GM21576 (cell line): ENCODE data around the gene OTOP1.
"Not testable (repeated sequence)": the region's sequence is repeated elsewhere in the genome, so short reads cannot be mapped to it uniquely, and the experiment has no call there.

Experiments used
- ATAC-seq: cut with Tn5 transposase; IDR thresholded peaks from one replicate; pipeline ENCODE4 v1.9.1; 2021; ENCODE audit warnings: mild to moderate bottlenecking, moderate library complexity; ENCODE audit not compliant: unreplicated experiment

Gene OTOP1

GRCh38 chr4:4233610-4234009 is 6.9 kb upstream of the OTOP1 start:
- no peak for ATAC-seq

DNA sequence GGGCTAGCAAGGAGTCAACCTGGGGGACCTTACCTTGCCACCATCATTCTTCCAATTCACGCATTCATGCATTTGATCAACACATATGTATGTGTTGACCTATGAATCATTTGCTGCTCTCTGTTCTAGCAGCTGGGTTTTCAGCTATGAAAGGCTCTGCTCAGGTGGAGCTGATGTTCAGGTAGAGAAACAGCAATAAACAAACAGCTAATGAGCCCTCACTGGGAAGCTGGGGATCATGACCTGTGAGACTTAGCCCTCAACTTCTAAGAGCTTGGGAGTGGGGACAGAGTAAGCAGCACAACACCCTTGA is 1.6 kb upstream of the OTOP1 start:
- ATAC-seq = no peak

DNA sequence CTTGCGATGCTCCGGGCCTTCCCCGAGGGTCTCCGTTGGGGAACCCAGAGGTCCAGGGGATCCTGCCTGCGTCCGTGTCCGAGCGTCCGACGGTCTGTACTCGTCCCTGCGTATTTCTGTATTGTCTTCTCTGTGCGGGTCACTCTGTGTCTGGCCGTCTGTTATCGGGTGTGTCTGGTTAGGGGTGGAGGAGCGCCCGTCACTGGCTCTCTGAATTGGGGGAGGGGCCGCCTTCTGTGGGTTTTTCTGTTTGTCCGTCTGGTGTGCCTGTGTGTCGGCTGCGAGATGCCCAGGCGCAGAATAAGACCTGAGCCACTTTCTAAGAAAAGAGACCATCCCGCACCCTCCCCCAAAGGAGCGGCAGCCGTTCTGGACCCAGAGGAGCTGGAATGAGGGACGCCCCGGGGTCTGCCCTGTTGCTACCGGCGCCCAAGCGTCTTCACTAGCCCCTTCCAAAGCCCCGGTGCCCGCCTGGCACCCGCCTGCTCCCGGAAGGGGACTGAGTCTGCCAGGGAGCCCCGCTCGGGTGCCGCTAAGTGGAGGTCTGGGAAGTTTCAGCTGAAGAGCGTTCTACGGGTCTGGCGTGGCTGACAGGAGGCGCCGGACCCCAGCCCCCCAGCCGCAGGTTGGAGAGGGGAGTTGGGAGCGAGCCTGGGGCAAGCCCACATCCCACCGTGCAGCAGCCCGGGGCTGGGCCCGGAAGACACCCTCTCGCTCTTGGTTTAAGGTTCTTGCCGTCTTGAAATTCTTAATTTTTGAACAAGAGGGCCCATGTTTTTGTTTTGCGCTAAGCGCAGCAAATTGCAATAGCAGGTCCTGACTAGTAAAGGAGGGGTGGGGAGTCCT is 1.0 kb upstream of the OTOP1 start:
- no peak for ATAC-seq

GRCh38 chr4:4225915-4226605 is 669 bp downstream of the OTOP1 start:
- ATAC-seq = no peak

- ATAC-seq = no peak
Measured at GRCh38 chr4:4217113-4217512, 9.6 kb downstream of the OTOP1 start.

GRCh38 chr4:4216648-4217047 is 10.1 kb downstream of the OTOP1 start:
- no peak for ATAC-seq

DNA sequence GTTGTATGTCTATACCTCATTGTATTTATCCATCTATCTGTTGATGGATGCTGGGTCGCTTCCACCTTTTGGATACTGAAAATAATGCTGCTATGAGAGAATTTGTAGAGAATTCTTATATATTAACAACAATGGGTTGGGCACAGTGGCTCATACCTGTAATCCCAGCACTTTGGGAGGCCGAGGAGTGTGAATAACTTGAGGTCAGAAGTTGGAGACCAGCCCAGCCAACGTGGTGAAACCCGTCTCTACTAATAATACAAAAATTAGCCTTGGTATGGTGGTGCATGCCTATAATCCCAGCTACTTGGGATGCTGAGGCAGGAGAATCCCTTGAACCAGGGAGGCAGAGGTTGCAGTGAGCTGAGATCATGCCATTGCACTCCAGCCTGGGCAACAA is 13.1 kb downstream of the OTOP1 start:
- ATAC-seq = not testable (repeated sequence)

- no peak for ATAC-seq
Measured at GRCh38 chr4:4206204-4206603, 20.5 kb downstream of the OTOP1 start.

DNA sequence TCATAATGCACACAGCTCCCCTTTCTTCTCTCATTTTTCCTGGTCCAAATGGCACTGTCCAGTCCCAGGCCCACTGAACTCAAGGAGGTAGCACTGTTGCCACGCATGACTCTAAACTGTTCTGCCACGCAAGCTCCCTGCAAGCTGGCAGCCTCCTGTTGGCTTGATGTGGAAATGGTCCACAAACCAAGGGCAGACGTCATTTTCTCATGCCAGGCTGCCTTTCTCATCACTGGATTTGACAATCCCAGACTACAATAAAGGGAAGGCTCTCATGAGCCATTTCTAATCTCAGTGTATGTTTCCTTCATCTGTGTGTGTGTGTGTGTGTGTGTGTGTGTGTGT is 22.4 kb downstream of the OTOP1 start:
- no peak for ATAC-seq

- no peak for ATAC-seq
Measured at GRCh38 chr4:4203688-4204400, 22.9 kb downstream of the OTOP1 start.

DNA sequence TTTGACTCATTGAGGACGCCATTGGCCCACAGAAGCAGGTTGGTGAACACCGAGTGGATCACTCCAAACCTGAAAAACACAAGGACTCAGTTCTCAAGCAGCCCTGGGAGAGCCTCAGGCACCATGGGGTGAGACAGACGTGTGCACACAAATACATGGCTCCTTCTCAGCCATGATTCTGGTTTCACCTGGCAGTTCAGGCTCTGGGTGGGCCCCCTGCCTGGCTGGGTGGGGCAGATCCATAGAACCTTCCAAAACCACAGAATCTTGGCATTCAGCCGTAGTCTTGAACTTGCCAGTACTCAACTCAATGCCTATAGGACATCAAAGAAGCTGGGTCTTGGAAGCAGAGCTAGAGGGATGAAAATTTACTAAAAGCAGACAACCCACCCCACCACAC is 24.2 kb downstream of the OTOP1 start:
- ATAC-seq = no peak

DNA sequence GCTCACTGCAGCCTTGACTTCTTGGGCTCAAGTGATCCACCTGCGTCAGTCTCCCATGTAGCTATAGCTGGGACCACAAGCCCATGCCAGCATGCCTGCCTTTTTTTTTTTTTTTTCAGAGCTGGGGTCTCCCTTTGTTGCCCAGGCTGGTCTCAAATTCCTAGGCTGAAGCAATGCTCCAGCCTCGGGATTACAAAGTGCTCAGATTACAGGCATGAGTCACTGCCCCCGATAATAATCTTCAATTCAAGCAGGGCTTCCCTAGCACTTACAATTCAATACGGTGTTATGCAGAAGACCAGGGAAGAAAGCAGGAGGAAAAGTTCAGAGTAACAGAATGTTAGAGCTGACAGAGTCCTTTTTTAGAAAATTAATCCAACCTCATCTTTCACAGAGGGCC is 26.1 kb downstream of the OTOP1 start:
- ATAC-seq = no peak

- ATAC-seq = no peak
Measured at GRCh38 chr4:4195354-4195753, 31.4 kb downstream of the OTOP1 start.

GRCh38 chr4:4188557-4188956 is 38.2 kb downstream of the OTOP1 start:
- ATAC-seq = not testable (repeated sequence)

DNA sequence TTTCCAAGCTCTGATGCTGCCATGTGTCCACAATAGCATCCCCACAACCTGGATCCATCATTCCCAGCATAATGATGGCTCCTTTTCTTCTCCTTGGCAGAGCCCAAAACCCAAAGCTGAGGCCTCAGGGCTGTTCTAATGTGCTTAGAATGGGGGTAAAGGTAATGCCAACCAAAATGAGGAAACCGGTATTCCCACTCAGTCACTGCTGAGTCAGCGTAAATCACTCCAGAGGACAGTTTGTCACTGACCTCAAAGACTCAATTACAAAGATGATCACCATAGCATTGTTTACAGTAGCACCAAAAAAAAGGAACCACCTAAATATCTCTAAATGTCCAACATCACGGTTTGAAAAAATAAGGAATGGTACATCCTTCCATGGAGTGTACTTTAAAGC is 41.2 kb downstream of the OTOP1 start:
- no peak for ATAC-seq

- ATAC-seq = no peak
Measured at GRCh38 chr4:4182835-4183568, 43.7 kb downstream of the OTOP1 start.

GRCh38 chr4:4170596-4171150 is 56.1 kb downstream of the OTOP1 start:
- ATAC-seq = no peak

- ATAC-seq = not testable (repeated sequence)
Measured at GRCh38 chr4:4167981-4168780, 58.5 kb downstream of the OTOP1 start.

DNA sequence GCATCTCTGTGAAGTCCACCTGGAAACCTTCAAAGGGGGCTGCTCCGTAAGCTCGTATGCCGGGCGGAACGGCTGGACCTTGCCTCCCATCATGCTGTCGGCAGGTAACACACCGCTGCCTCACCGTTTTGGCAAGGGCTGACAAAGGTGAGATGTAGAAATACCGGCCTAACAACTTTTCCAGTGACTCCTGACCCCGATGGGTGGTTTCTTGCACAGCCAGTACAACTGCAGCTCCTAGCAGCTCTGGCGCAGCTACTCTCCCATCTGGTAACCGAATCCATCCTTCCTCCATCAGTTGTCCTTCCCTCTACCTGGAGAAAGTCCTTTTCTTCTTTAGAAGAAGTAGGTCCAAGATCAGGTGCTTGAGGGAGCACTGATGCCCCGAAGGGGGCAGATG is 59.7 kb downstream of the OTOP1 start:
- not testable (repeated sequence) for ATAC-seq

DNA sequence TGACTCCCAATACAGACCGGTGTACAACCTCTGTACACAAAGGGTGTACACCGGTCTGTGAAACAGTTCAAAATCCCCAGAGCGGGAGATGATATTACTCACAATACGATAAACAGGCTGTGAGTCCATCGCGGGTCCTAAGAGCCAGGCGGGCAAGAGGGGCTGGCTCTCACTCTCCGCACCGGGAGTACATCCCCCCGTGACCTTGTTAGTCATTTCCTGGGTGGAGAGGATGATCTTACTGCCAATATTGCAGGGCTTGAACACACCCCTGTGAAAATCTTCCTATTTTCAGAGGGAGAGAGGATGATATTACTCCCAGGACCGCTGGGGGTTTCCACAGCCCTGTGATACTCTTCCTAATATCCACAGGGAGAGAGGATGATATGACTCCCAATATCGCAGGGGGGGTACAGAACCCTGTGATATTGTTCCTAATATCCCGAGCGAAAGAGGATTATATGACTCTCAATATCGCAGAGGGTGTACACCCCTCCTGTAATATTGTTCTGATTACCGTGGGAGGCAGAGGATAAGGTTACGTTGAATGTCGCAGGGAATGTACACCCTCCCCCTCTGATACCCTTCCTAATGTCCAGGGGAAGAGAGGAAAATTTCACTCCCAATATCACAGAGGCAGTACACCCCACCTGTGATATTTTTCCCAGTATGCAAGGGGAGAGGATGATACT is 60.9 kb downstream of the OTOP1 start:
- ATAC-seq = not testable (repeated sequence)
